GM18498 (cell line): Measurements from ENCODE around the gene RNU1-2.
"Not testable (repeated sequence)": the region's sequence is repeated elsewhere in the genome, so short reads cannot be mapped to it uniquely, and the experiment has no call there.

Experiments
- ATAC-seq: cut with Tn5 transposase; IDR thresholded peaks from one replicate; pipeline ENCODE4 v1.9.1; 2021; ENCODE audit warnings: mild to moderate bottlenecking, moderate library complexity; ENCODE audit not compliant: unreplicated experiment

Gene RNU1-2

DNA sequence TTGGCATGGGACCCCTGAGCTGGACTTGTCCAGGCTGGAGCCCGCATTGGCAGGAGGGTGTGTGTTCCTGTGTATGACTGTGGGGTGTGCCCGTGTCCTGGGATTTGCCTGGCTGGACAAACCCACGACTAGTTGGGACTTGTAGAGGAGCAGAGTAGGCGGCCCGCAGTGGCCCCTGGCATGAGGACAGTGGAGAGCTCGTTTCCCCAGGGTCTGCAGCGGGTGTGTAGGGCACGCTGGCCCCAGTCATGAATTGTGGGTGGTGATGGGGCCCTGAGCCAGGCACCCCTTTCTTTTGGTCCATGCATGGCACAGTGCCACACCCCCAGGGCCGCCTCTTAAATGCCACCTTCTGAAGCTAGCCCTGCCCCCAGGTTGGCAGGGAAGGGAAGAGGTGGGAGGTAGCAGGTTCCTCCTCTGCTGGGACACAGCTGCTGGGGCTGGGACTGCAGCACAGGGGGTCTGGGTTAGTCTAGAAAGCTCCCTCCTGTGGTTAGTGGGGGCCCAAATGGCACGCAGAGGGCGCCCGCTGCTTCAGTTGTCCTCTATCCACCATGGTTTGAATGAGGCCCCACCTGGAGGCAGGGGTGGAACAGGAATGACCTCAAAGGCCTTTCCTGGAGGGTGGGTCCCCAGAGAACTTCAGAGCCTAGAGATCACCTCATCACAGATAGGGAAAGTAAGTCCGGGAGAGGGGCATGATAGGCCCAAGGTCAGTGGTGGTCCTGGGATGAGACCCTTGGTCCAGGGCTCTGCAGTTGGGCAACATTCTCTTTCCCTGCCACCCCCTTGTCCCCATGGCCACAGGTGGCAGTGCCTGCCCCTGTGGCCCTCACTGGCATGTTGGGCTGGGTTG, 30.1 kb downstream of the RNU1-2 start:
- ATAC-seq, result no peak

DNA sequence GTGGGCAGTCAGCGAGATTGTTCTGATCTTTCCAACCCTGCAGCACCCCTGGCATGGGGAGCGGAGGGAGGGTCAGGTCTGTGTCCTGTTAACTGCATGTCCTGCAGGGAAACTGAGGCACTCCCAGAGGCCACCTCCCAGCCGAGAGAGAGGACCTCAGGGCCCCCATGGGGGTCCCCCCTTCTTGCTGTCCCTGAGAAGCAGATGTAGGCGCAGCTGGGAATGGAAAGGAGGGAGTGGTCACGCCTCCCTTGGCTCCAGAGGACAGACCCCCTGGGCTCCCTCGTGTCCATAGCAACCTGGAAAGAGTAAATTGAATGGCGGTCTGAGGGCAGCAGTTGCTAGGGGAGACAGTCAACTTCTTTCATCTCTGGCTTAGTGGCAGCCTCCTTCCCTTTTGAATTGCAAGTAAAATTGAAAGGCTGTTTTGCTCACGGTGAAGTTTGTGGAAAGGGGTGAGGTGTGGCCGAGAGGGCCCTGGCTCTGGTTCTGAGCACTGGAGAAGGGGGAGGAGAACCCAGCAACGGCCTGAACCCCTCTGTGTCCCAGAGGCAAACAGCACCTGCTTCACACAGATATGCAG, 30.8 kb downstream of the RNU1-2 start:
- ATAC-seq, result no peak

DNA sequence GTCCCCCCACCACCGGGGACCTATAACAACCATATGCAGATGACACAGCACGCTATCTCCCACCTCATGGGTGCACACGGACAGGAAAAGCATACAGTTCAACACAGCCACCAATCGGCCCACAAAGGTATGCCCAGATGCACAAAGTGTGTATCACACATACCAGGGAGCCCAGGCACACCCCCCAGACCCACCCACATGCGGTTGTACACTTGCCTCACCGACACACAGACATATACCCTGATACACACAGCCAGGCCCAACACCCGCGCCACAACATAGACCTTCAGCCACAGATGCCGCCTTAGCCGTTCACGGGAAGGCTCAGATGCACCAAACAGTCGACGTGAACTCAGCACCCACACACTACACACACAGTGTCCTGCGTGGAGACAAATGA, 31.5 kb downstream of the RNU1-2 start:
- no peak for ATAC-seq

DNA sequence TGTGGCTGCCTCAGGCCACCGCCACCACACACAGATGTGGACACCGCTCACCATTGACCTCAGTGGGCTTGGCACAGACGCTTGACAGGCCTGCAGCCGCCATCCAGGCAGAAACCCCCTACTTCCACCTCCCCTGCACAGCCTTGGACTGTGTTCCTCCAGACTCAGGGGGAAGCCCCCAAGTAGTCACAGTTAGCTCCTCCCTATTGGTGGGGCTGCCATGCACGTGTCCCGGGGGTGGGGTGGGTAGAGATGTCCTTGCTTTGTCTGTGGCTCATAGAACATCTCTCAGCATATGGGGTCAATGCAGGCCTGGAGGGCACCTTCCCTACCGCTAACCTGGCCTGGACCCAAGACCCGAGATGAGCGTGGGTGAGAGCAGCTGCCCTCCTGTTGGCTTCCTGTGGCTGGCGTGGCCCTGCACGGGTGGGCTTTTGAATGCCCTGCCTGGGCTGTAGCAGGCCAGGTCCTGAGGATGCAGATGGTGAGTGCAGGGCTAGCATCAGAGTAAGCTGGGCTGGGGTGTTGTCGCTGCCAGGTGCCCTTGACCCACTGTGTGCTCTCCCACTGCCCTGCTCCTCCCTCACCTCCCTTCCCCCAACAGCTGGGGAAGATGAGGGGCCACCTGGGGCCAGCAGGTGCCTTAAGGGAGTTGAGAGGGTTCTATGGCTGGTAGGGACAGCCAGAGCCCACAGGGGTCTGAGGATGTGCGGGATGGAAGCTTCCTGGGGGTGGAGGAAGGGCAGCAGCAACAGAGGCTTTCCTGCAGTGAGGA, 32.1 kb downstream of the RNU1-2 start:
- ATAC-seq, result no peak

DNA sequence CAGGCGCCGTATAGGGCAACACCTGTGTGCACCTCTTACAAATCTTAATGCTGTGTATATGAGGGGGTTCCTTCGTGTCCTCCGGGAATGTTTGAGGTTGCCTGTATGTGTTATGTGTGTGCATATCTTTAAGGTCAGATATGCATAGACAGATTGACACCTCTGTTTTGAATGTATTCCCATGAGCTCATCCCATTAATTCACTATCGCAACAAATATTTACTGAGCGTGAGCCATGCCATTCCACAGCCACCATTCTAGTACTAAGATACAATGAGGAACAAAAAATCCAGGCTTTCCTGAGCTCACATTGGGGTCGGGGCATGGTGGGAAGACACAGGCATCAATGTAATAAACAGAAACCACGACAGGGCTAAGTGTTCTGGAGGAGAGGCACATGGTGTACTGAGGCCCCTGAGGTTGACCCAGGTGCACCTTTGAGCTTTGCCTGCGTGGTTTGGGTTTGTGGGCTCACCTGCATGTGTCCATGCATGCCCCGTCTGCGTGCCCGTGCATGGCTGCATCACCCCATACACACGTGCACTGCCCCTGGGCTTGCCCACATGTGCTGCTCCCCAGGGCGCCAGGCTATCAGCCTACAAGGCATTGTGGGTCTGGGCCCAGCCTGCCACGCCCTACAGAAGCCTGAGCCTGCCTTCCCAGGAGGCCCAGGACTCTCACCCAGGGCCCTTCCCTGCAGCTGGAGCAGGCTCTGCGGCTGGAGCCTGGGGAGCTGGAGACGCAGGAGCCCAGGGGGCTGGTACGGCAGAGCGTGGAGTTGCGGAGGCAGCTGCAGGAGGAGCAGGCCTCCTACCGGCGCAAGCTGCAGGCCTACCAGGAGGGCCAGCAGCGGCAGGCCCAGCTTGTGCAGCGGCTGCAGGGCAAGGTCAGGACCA, 33.6 kb downstream of the RNU1-2 start:
- ATAC-seq, result not testable (repeated sequence)

DNA sequence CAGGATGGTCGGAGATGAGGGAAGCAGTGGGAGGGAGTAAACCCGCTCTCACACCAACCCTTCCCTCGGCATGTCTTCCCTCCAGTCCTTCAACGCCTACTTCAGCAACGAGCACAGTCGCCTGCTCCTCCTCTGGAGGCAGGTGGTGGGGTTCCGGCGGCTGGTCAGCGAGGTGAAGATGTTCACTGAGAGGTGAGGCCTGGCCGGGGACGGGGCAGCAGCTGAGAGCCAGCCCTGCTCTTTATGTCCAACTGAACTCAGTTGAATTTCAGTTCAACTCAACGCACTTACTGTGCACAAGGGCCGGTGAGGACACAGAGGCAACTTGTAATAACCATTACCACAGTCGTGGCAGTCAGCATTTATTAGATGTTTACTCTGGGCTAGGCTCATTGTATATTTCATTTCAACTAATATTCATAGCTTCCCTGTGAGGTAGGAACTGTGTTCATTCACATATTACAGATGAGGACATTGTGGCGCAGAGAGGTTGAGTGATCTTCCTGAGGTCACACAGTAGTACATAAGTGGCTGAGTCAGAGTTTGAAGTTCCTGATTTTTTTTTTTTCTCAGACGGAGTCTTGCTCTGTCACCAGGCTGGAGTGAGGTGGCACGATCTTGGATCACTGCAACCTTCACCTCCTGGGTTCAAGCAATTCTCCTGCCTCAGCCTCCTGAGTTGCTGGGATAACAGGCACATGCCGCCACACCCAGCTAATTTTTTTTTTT, 35.6 kb downstream of the RNU1-2 start:
- ATAC-seq, result not testable (repeated sequence)

DNA sequence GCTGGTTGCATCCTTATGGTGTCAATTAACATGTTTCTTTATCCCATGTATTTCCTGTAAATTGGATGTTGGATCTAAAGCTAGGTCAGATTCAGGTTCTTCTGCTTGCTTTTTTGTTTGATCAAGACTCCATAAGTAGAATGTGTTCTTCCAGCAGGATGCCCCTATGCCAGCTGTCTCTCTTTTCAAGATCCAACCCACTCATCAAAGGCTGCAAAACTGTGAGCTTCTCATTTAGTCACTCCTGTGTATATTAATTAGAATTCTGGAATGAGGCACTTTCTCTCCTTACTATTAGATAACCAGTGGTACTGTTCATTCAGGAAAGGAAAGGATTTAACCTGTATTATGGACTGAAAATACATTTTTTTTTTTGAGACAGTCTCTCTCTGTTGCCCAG, 38.2 kb downstream of the RNU1-2 start:
- not testable (repeated sequence) for ATAC-seq

DNA sequence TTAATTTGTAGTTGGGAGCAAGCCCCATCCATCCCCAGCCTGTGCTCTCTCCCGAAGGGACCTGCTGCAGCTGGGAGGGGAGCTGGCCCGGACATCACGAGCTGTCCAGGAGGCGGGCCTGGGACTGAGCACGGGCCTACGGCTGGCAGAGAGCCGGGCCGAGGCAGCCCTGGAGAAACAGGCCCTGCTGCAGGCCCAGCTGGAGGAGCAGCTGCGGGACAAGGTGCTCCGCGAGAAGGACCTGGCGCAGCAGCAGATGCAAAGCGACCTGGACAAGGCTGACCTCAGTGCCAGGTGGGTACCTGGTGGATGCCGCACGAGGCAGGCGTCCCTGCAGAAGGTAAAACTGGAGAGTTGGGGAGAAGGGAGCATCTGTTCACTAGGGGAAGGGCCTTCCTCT, 40.8 kb downstream of the RNU1-2 start:
- not testable (repeated sequence) for ATAC-seq

DNA sequence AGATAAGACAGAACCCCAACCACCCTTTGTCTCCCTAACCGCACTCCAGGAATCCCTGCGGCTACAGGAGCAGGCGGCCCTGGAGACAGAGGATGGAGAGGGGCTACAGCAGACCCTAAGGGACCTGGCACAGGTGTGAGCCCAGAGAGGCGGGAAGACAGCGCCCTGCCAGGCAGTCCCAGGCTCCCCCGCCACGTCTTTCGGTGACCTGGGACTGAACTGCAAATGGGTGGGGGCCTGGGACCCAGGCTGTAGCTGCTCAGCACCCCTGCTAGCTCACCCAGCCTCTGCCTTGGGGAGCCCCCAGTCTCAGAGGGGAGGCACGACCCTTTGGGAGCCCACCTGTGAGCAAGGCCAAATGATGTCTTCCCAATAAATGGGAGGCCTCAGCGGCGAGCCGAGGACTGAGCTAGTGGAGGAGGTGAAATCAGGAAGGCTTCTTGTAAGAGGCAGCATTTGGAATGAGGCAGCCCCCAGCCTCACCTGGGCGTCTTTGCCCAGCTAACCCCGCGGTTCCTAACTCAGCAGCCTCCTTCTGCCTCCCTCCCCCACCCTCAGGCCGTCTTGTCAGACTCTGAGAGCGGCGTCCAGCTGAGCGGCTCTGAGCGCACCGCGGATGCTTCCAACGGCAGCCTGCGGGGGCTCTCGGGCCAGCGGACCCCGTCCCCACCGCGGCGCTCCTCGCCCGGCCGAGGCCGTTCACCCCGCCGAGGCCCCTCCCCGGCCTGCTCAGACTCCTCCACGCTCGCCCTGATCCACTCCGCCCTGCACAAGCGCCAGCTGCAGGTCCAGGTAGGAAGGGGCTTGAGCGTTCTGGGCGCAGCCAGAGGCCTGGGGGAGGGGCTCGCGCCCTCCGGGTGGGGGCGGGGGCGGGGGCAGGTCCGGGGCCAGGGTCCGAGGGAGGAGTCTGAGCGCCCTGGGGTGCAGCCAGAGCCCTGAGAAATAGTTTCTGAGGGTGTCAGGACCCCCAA, 42.9 kb downstream of the RNU1-2 start:
- no peak for ATAC-seq

DNA sequence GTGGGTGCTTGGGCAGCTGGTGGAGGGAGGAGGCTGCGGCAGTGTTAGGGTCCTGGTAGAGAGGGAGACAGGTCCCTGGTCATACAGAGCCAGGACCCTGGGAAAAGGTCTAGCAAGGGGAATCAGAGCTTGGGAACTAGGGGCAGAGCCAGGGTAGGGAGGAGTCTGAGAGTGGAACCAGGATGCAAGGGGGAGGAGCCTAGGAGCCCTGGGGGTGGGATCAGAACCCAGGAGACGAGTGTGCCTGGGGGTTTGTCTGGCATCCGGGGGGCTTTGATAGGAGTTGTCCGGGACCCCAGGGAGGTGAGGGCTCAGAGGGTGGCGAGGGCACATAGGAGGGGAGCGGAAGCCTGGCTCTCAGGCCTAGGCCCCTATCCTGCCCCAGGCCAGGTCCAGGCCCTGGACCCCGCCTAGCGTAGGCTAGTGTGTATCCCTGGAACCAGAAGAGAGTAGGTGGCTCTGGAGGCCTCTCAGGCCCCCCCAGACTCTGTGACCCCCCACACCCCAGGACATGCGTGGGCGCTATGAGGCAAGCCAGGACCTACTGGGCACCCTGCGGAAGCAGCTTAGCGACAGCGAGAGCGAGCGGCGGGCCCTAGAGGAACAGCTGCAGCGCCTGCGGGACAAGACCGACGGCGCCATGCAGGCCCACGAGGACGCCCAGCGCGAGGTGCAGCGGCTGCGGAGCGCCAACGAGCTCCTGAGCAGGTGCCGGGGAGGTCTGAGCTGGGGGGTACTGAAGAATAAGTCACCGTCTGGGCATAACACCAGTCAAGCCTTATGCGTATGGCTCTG, 43.8 kb downstream of the RNU1-2 start:
- ATAC-seq, result not testable (repeated sequence)

DNA sequence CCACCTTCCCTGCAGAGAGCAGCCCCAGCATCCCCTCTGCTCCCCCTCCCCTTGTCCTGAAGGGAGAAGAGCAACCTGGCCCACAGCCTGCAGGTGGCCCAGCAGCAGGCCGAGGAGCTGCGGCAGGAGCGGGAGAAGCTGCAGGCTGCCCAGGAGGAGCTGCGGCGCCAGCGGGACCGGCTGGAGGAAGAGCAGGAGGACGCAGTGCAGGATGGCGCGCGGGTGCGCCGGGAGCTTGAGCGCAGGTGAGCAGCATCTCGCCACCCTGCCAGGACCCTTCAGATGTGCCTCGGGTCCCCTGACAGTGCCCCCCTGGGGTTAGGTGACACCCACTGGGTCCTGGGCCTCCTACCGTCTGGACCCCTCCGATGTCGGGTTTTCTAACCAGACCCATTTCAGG, 48.3 kb downstream of the RNU1-2 start:
- ATAC-seq, result no peak

DNA sequence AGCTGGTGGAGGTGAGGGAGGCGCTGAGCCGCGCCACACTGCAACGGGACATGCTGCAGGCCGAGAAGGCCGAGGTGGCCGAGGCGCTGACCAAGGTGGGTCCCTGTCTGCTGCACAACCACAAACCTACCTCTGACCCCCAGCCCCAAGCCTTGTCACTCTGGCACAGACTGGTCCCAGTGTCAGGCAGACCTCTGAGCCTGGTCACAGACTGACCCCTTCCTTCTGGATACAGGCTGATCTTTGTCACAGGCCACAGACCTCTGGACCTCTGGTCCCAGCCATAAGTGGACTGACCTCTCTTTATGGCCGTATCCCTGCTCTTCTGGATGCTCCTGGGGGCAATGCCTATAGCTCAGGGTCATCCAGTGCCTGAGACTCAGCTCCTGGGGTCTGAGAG, 49.7 kb downstream of the RNU1-2 start:
- not testable (repeated sequence) for ATAC-seq
